Thyroid gland (tissue), 4 donors: ENCODE results near the gene DDIAS.

Experiments
- POLR2A ChIP-seq, 2 donors: fragments of 450-650 bp; IDR thresholded peaks; one replicate each; pipeline ENCODE4 v1.6.1; 2017; ENCODE audit warnings: antibody characterized with exemption in 2 of 2, mild to moderate bottlenecking in 2 of 2, moderate library complexity in 1 of 2
- TF ChIP-seq, protein P1 (sequence below), 6 experiments: fragments of 200-600 bp in 3 of 6; fragments of 450-650 bp in 3 of 6; sonication (generic) in 3 of 6; IDR thresholded peaks; one replicate each; pipeline ENCODE4 v1.5.1; 2016 to 2019; ENCODE audit warnings: antibody characterized with exemption in 6 of 6, mild to moderate bottlenecking in 2 of 6, inconsistent platforms in 1 of 6, moderate library complexity in 1 of 6

DNA sequence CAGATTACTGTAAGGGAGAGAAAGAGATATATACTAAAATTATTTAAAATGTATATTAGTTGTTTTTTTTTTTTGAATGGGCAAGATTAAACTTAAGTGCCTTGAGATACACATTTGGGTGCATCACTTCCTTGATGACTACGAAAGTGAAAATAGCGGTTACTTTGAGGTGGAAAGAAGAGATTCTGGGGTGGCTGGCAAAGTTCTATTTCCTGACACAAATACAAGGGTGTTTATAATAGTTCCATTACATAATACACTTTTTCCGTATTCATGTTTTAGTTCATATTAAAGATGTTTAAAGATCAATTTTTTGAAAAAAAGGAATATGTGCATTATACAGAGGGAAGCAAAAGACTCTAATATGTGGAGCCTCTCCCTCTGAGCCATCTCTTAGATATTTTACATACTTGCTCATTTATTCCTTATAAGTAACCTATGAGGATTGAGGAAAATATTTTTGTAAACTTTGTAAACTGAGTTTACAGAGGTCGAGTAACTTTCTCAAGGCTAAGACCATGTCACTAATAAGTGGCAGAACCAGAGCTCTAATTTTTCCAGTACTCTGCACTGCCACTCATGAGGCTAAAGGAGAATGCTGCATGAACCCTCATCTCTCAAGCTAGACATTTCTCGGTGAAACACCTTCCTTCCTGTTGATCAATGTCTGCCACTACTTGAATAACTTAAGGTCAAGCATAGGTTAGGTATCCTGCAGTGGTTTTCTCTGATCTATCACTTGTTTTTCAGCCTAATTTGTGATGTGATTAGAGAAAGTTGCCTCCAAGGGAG is 58.6 kb downstream of the DDIAS start:
- TF ChIP-seq, protein P1, sequence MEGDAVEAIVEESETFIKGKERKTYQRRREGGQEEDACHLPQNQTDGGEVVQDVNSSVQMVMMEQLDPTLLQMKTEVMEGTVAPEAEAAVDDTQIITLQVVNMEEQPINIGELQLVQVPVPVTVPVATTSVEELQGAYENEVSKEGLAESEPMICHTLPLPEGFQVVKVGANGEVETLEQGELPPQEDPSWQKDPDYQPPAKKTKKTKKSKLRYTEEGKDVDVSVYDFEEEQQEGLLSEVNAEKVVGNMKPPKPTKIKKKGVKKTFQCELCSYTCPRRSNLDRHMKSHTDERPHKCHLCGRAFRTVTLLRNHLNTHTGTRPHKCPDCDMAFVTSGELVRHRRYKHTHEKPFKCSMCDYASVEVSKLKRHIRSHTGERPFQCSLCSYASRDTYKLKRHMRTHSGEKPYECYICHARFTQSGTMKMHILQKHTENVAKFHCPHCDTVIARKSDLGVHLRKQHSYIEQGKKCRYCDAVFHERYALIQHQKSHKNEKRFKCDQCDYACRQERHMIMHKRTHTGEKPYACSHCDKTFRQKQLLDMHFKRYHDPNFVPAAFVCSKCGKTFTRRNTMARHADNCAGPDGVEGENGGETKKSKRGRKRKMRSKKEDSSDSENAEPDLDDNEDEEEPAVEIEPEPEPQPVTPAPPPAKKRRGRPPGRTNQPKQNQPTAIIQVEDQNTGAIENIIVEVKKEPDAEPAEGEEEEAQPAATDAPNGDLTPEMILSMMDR (IDR thresholded peaks at IDR 0.05): no peak
- TF ChIP-seq POLR2A (IDR thresholded peaks at IDR 0.05): no peak
